Neural cell (in vitro differentiated cells): ENCODE results near the gene OR5AR1. TPM values are rescaled to one million over a fixed set of nuclear protein-coding genes. Genes with fewer than 3 reads are reported as not detected.

Experiments used
- H2AFZ ChIP-seq: fragments of 200-600, 300-800 bp; sonication (generic), shearing (Covaris generic); 2 replicates; pipeline ENCODE4 v1.6.0; 2014; ENCODE audit warnings: low read depth, mild to moderate bottlenecking, antibody characterized with exemption, low read length, moderate library complexity
- H3F3A ChIP-seq: fragments of 200-600 bp; shearing (Covaris generic); 2 replicates; pipeline ENCODE4 v1.6.1; 2016; ENCODE audit warnings: mild to moderate bottlenecking, moderate library complexity, mixed read lengths, antibody characterized with exemption, low read length; ENCODE audit not compliant: insufficient read depth, poor library complexity, severe bottlenecking
- H3K27ac ChIP-seq: fragments of 200-600, 300-800 bp; sonication (generic), shearing (Covaris generic); 2 replicates; pipeline ENCODE4 v1.5.1; 2014; ENCODE audit warnings: mild to moderate bottlenecking, low read length, moderate library complexity
- H3K27me3 ChIP-seq: fragments of 300-800, 200-600 bp; sonication (generic), shearing (Covaris generic); 2 replicates; pipeline ENCODE4 v1.6.0; 2014; ENCODE audit warnings: mild to moderate bottlenecking, low read depth, low read length, moderate library complexity; ENCODE audit not compliant: insufficient read depth
- H3K36me3 ChIP-seq: fragments of 300-800, 200-600 bp; sonication (generic), shearing (Covaris generic); 2 replicates; pipeline ENCODE4 v1.5.1; 2014; ENCODE audit warnings: mild to moderate bottlenecking, antibody characterized with exemption, low read length, moderate library complexity; ENCODE audit not compliant: insufficient read depth
- H3K4me2 ChIP-seq: fragments of 300-800, 200-600 bp; sonication (generic), shearing (Covaris generic); 2 replicates; pipeline ENCODE4 v1.6.0; 2014; ENCODE audit warnings: mild to moderate bottlenecking, low read length
- H3K4me3 ChIP-seq: fragments of 300-800, 200-600 bp; sonication (generic), shearing (Covaris generic); 2 replicates; pipeline ENCODE4 v1.5.1; 2014; ENCODE audit warnings: mild to moderate bottlenecking, low read length, moderate library complexity
- H3K79me2 ChIP-seq: fragments of 200-600 bp; shearing (Covaris generic); replicated peaks from 2 replicates; pipeline ENCODE4 v1.6.0; 2014; ENCODE audit warnings: mild to moderate bottlenecking, low read length, moderate library complexity; ENCODE audit not compliant: insufficient read depth
- H3K9ac ChIP-seq: fragments of 300-800, 200-600 bp; sonication (generic), shearing (Covaris generic); 2 replicates; pipeline ENCODE4 v1.6.1; 2016; ENCODE audit warnings: mild to moderate bottlenecking, low read length, mixed read lengths
- H3K9me2 ChIP-seq: fragments of 200-600 bp; shearing (Covaris generic); 2 replicates; pipeline ENCODE4 v1.6.1; 2016; ENCODE audit warnings: mild to moderate bottlenecking, low read length, mixed read lengths; ENCODE audit not compliant: insufficient read depth
- H3K9me3 ChIP-seq: fragments of 200-600, 300-800 bp; sonication (generic), shearing (Covaris generic); 2 replicates; pipeline ENCODE4 v1.6.1; 2016; ENCODE audit warnings: mild to moderate bottlenecking, mixed run types, low read length, moderate library complexity, mixed read lengths
- H4K20me1 ChIP-seq: fragments of 200-600 bp; shearing (Covaris generic); 2 replicates; pipeline ENCODE4 v1.6.1; 2016; ENCODE audit warnings: mild to moderate bottlenecking, mixed run types; ENCODE audit not compliant: insufficient read depth
- CTCF ChIP-seq: fragments of 450-650 bp; IDR thresholded peaks from 2 replicates; pipeline ENCODE4 v1.5.1; 2014; ENCODE audit warnings: antibody characterized with exemption, mild to moderate bottlenecking, moderate library complexity; ENCODE audit not compliant: poor library complexity, severe bottlenecking
- EP300 ChIP-seq: fragments of 450-650 bp; conservative IDR thresholded peaks from 2 replicates; pipeline ENCODE4 v1.6.1; 2014; ENCODE audit warnings: antibody characterized with exemption, mild to moderate bottlenecking, moderate library complexity; ENCODE audit not compliant: poor library complexity, severe bottlenecking
- EZH2 ChIP-seq: fragments of 200-600, 300-800 bp; shearing (Covaris generic), sonication (generic); IDR thresholded peaks from 2 replicates; pipeline ENCODE4 v1.6.1; 2014; ENCODE audit warnings: antibody characterized with exemption, low read length, borderline replicate concordance, mild to moderate bottlenecking; ENCODE audit not compliant: insufficient read depth, poor library complexity, severe bottlenecking
- MXI1 ChIP-seq: fragments of 450-650 bp; conservative IDR thresholded peaks from 2 replicates; pipeline ENCODE4 v1.6.1; 2014; ENCODE audit warnings: antibody characterized with exemption, mild to moderate bottlenecking; ENCODE audit not compliant: poor library complexity, severe bottlenecking
- POLR2AphosphoS5 ChIP-seq: IDR thresholded peaks from 2 replicates; pipeline ENCODE4 v1.6.1; 2012
- RAD21 ChIP-seq: fragments of 450-650 bp; conservative IDR thresholded peaks from 2 replicates; pipeline ENCODE4 v1.6.1; 2014; ENCODE audit warnings: antibody characterized with exemption, mild to moderate bottlenecking, moderate library complexity
- REST ChIP-seq: IDR thresholded peaks from 2 replicates; pipeline ENCODE4 v1.6.1; 2012; ENCODE audit warnings: borderline replicate concordance
- SMC3 ChIP-seq: fragments of 450-650 bp; conservative IDR thresholded peaks from 2 replicates; pipeline ENCODE4 v1.6.1; 2014; ENCODE audit warnings: antibody characterized with exemption, mild to moderate bottlenecking, moderate library complexity; ENCODE audit not compliant: poor library complexity
- TAF1 ChIP-seq: IDR thresholded peaks from 2 replicates; pipeline ENCODE4 v1.6.1; 2012; ENCODE audit warnings: low read depth
- polyA plus RNA-seq: library from polyadenylated mRNA; depleted of rRNA; stranded (reverse); fragments of >200 nt; gene quantifications from 2 replicates; pipeline ENCODE4 v1.2.3, GENCODE V29; 2014

Gene OR5AR1
- polyA plus RNA-seq, 1 donor from 2014 or later = not detected

- Histone ChIP-seq H3K9me2 (no peaks in the 10 kb centered on the region), H3K27ac (no peak overlapping the region), H3F3A (no peaks in the 10 kb centered on the region), H3K79me2 (no peaks in the 10 kb centered on the region), H3K27me3 (no peaks in the 10 kb centered on the region), H3K4me3 (no peak overlapping the region), H4K20me1 (no peaks in the 10 kb centered on the region), H2AFZ (no peak overlapping the region), H3K36me3 (no peaks in the 10 kb centered on the region), H3K9me3 (no peaks in the 10 kb centered on the region), H3K9ac (no peak overlapping the region), H3K4me2 (no peak overlapping the region)
- no peak for TF ChIP-seq SMC3
- TF ChIP-seq RAD21 = no peak
- no peak for TF ChIP-seq TAF1
Measured at GRCh38 chr11:56693428-56693827, 29.9 kb downstream of the OR5AR1 start.

- Histone ChIP-seq H3K4me3 (no peak within 1 kb of the TSS), H2AFZ (no peak within 1 kb of the TSS), H3F3A (no peaks in the 10 kb centered on the region), H3K9me3 (no peaks in the 10 kb centered on the region), H3K9me2 (no peaks in the 10 kb centered on the region), H3K36me3 (no peaks in the 10 kb centered on the region), H3K79me2 (no peaks in the 10 kb centered on the region), H4K20me1 (no peaks in the 10 kb centered on the region), H3K27me3 (no peaks in the 10 kb centered on the region), H3K4me2 (no peak within 1 kb of the TSS), H3K9ac (no peak within 1 kb of the TSS), H3K27ac (no peak within 1 kb of the TSS)
- TF ChIP-seq EZH2 = no peak
- no peak for TF ChIP-seq RAD21
- TF ChIP-seq EP300 = no peak
- TF ChIP-seq TAF1 = no peak
- TF ChIP-seq REST = no peak
- no peak for TF ChIP-seq MXI1
- TF ChIP-seq POLR2AphosphoS5 = no peak
- no peak for TF ChIP-seq CTCF
- TF ChIP-seq SMC3 = no peak
Measured at GRCh38 chr11:56698795-56699194, 35.3 kb downstream of the OR5AR1 start, which contains the start of gene OR9G1. Gene OR9G1, plus strand, starts transcription at chr11:56699095. Its CDS starts 1,293 bp downstream, at chr11:56700388.
